HEK293 (cell line): ENCODE results near the gene MAGI2.

Source experiments
- CTCF ChIA-PET: fragments of 350-600 bp; formaldehyde crosslinking; extraction: SDS; loops from one replicate; lab custom pipeline; 2021; ENCODE audit warnings: antibody characterized with exemption; lab: Yijun Ruan, JAX
- POLR2A ChIA-PET: fragments of 300-600 bp; formaldehyde crosslinking; extraction: SDS; loops from one replicate; lab custom pipeline; 2020; ENCODE audit warnings: antibody characterized with exemption, inconsistent platforms; lab: Yijun Ruan, JAX
- H3K27ac ChIP-seq: fragments of 200-500 bp; sonication (Bioruptor generic); 2 replicates; pipeline ENCODE4 v1.5.1; 2014; ENCODE audit warnings: low read depth, low read length, control low read depth, inconsistent platforms; ENCODE audit errors: extremely low read depth
- H3K36me3 ChIP-seq, 2 experiments: fragments of 200-500 bp in 1 of 2; sonication (Bioruptor generic) in 1 of 2; 1 replicate in 1 of 2; 2 replicates in 1 of 2; pipeline ENCODE4 v1.5.1; 2014 to 2017; ENCODE audit warnings: inconsistent platforms in 2 of 2, low read length in 2 of 2; ENCODE audit not compliant: control insufficient read depth in 2 of 2, insufficient read depth in 1 of 2
- H3K4me1 ChIP-seq: fragments of 200-500 bp; sonication (Bioruptor generic); 2 replicates; pipeline ENCODE4 v1.5.1; 2014; ENCODE audit warnings: mild to moderate bottlenecking, low read length, inconsistent platforms; ENCODE audit not compliant: control insufficient read depth, insufficient read depth
- H3K4me3 ChIP-seq: 2 replicates; pipeline ENCODE4 v1.5.1; 2011; ENCODE audit warnings: low read depth, mild to moderate bottlenecking, control low read depth, low read length, moderate library complexity
- H3K9me3 ChIP-seq: fragments of 200-500 bp; sonication (Bioruptor generic); 2 replicates; pipeline ENCODE4 v1.5.1; 2014; ENCODE audit warnings: low read depth, low read length, inconsistent platforms; ENCODE audit not compliant: control insufficient read depth, insufficient read depth
- EGR2 ChIP-seq: fragments of 450-650 bp; formaldehyde crosslinking; IDR thresholded peaks from 2 replicates; pipeline ENCODE4 v1.5.1; 2016; ENCODE audit warnings: low read depth, missing biosample characterization, missing genetic modification characterization
- HOXC10 ChIP-seq: sonication (generic); formaldehyde crosslinking; IDR thresholded peaks from 2 replicates; pipeline ENCODE4 v1.8.1; 2023; ENCODE audit warnings: mild to moderate bottlenecking, missing genetic modification reagents
- MEIS1 ChIP-seq: sonication (generic); formaldehyde crosslinking; IDR thresholded peaks from 2 replicates; pipeline ENCODE4 v1.8.1; 2022; ENCODE audit warnings: missing genetic modification reagents, mild to moderate bottlenecking, borderline replicate concordance
- YY1 ChIP-seq: fragments of 450-650 bp; formaldehyde crosslinking; IDR thresholded peaks from 2 replicates; pipeline ENCODE4 v1.5.1; 2018; ENCODE audit warnings: missing biosample characterization, missing genetic modification characterization
- ZFP37 ChIP-seq: fragments of 450-650 bp; formaldehyde crosslinking; IDR thresholded peaks from 2 replicates; pipeline ENCODE4 v1.5.1; 2016; ENCODE audit warnings: missing biosample characterization, missing genetic modification characterization
- ZNF302 ChIP-seq: fragments of 450-650 bp; formaldehyde crosslinking; IDR thresholded peaks from 2 replicates; pipeline ENCODE4 v1.5.1; 2016; ENCODE audit warnings: missing biosample characterization, missing genetic modification characterization, low read depth
- ZNF311 ChIP-seq: fragments of 450-650 bp; formaldehyde crosslinking; IDR thresholded peaks from 2 replicates; pipeline ENCODE4 v1.5.1; 2017; ENCODE audit warnings: missing biosample characterization, missing genetic modification characterization, borderline replicate concordance
- ZNF48 ChIP-seq: fragments of 450-650 bp; formaldehyde crosslinking; IDR thresholded peaks from 2 replicates; pipeline ENCODE4 v1.5.1; 2016; ENCODE audit warnings: missing biosample characterization, missing genetic modification characterization
- ZNF629 ChIP-seq: fragments of 450-650 bp; formaldehyde crosslinking; IDR thresholded peaks from 2 replicates; pipeline ENCODE4 v1.5.1; 2017; ENCODE audit warnings: missing biosample characterization, missing genetic modification characterization
- ZSCAN30 ChIP-seq: fragments of 450-650 bp; IDR thresholded peaks from 2 replicates; pipeline ENCODE4 v1.5.1; 2018; ENCODE audit warnings: missing biosample characterization, mild to moderate bottlenecking, missing genetic modification characterization, moderate library complexity
- ZXDB ChIP-seq: fragments of 450-650 bp; formaldehyde crosslinking; IDR thresholded peaks from 2 replicates; pipeline ENCODE4 v1.5.1; 2016; ENCODE audit warnings: missing biosample characterization, missing genetic modification characterization
- TF ChIP-seq, protein P1 (sequence below): fragments of 450-650 bp; formaldehyde crosslinking; IDR thresholded peaks from 2 replicates; pipeline ENCODE4 v1.5.1; 2016; ENCODE audit warnings: missing biosample characterization, missing genetic modification characterization
- TF ChIP-seq, protein P2 (sequence below): fragments of 450-650 bp; formaldehyde crosslinking; IDR thresholded peaks from 2 replicates; pipeline ENCODE4 v1.5.1; 2017; ENCODE audit warnings: missing biosample characterization, missing genetic modification characterization
- TF ChIP-seq, protein P3 (sequence below): fragments of 450-650 bp; formaldehyde crosslinking; IDR thresholded peaks from 2 replicates; pipeline ENCODE4 v1.5.1; 2016; ENCODE audit warnings: missing biosample characterization, missing genetic modification characterization
- TF ChIP-seq, protein P4 (sequence below): fragments of 450-650 bp; formaldehyde crosslinking; IDR thresholded peaks from 2 replicates; pipeline ENCODE4 v1.5.1; 2016; ENCODE audit warnings: missing biosample characterization, missing genetic modification characterization
- TF ChIP-seq, protein P5 (sequence below): fragments of 450-650 bp; IDR thresholded peaks from 2 replicates; pipeline ENCODE4 v1.5.1; 2018; ENCODE audit warnings: missing biosample characterization, mild to moderate bottlenecking, missing genetic modification characterization
- TF ChIP-seq, protein P6 (sequence below): fragments of 450-650 bp; formaldehyde crosslinking; IDR thresholded peaks from 2 replicates; pipeline ENCODE4 v1.5.1; 2017; ENCODE audit warnings: missing biosample characterization, missing genetic modification characterization

Gene MAGI2

DNA sequence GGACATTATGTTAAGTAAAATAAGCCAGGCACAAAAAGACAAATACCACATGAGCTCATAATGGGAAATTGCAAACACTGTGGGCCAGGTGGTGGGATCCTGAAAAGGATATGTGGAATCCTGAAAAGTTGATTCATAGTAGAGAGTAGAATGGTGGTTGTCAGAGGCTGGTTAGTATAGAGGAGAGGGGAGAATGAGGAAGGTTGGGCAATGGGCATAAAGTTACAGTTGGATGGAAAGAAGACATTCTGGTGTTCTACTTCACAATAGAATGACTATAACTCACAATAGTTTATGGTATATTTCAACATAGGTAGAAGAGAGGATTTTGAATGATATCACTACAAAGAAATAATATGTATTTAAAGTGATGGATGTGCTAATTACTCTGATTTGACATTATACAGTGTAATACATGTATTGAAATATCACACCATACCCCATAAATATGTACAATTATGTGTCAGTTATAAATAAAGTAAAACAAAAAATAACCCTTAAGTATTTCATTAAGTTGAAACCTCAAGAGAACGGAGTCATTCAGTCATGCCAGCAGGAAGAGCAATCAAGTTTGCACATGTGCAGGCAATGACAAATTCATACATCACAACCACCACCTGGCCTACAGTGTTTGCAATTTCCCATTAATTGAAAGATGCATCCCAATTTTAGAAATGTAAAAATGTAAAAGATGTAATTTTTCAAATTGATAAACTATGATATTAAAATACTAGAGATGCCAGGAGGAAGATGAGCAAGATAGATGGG lies 156.7 kb downstream of the MAGI2 start:
- no peak overlapping the region for H3K27ac ChIP-seq
- H3K9me3 ChIP-seq: no peaks in the 10 kb centered on the region
- H3K36me3 ChIP-seq: no peaks in the 10 kb centered on the region
- H3K4me3 ChIP-seq: no peak overlapping the region
- TF ChIP-seq ZNF48 (tag by site-specific recombination) (no peak), ZXDB (tag by site-specific recombination) (no peak), YY1 (tag by site-specific recombination) (no peak), ZSCAN30 (no peak), HOXC10 (CRISPR knock-in tag) (no peak), MEIS1 (CRISPR knock-in tag) (no peak), ZNF629 (tag by site-specific recombination) (no peak), ZFP37 (tag by site-specific recombination) (no peak), ZNF302 (tag by site-specific recombination) (no peak)
- TF ChIP-seq, protein P1, sequence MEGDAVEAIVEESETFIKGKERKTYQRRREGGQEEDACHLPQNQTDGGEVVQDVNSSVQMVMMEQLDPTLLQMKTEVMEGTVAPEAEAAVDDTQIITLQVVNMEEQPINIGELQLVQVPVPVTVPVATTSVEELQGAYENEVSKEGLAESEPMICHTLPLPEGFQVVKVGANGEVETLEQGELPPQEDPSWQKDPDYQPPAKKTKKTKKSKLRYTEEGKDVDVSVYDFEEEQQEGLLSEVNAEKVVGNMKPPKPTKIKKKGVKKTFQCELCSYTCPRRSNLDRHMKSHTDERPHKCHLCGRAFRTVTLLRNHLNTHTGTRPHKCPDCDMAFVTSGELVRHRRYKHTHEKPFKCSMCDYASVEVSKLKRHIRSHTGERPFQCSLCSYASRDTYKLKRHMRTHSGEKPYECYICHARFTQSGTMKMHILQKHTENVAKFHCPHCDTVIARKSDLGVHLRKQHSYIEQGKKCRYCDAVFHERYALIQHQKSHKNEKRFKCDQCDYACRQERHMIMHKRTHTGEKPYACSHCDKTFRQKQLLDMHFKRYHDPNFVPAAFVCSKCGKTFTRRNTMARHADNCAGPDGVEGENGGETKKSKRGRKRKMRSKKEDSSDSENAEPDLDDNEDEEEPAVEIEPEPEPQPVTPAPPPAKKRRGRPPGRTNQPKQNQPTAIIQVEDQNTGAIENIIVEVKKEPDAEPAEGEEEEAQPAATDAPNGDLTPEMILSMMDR: no peak
- TF ChIP-seq, protein P2, sequence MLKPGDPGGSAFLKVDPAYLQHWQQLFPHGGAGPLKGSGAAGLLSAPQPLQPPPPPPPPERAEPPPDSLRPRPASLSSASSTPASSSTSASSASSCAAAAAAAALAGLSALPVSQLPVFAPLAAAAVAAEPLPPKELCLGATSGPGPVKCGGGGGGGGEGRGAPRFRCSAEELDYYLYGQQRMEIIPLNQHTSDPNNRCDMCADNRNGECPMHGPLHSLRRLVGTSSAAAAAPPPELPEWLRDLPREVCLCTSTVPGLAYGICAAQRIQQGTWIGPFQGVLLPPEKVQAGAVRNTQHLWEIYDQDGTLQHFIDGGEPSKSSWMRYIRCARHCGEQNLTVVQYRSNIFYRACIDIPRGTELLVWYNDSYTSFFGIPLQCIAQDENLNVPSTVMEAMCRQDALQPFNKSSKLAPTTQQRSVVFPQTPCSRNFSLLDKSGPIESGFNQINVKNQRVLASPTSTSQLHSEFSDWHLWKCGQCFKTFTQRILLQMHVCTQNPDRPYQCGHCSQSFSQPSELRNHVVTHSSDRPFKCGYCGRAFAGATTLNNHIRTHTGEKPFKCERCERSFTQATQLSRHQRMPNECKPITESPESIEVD (tag by site-specific recombination): no peak
- TF ChIP-seq, protein P3, sequence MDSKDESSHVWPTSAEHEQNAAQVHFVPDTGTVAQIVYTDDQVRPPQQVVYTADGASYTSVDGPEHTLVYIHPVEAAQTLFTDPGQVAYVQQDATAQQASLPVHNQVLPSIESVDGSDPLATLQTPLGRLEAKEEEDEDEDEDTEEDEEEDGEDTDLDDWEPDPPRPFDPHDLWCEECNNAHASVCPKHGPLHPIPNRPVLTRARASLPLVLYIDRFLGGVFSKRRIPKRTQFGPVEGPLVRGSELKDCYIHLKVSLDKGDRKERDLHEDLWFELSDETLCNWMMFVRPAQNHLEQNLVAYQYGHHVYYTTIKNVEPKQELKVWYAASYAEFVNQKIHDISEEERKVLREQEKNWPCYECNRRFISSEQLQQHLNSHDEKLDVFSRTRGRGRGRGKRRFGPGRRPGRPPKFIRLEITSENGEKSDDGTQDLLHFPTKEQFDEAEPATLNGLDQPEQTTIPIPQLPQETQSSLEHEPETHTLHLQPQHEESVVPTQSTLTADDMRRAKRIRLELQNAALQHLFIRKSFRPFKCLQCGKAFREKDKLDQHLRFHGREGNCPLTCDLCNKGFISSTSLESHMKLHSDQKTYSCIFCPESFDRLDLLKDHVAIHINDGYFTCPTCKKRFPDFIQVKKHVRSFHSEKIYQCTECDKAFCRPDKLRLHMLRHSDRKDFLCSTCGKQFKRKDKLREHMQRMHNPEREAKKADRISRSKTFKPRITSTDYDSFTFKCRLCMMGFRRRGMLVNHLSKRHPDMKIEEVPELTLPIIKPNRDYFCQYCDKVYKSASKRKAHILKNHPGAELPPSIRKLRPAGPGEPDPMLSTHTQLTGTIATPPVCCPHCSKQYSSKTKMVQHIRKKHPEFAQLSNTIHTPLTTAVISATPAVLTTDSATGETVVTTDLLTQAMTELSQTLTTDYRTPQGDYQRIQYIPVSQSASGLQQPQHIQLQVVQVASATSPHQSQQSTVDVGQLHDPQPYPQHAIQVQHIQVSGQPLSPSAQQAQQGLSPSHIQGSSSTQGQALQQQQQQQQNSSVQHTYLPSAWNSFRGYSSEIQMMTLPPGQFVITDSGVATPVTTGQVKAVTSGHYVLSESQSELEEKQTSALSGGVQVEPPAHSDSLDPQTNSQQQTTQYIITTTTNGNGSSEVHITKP (tag by site-specific recombination): no peak
- TF ChIP-seq, protein P4, sequence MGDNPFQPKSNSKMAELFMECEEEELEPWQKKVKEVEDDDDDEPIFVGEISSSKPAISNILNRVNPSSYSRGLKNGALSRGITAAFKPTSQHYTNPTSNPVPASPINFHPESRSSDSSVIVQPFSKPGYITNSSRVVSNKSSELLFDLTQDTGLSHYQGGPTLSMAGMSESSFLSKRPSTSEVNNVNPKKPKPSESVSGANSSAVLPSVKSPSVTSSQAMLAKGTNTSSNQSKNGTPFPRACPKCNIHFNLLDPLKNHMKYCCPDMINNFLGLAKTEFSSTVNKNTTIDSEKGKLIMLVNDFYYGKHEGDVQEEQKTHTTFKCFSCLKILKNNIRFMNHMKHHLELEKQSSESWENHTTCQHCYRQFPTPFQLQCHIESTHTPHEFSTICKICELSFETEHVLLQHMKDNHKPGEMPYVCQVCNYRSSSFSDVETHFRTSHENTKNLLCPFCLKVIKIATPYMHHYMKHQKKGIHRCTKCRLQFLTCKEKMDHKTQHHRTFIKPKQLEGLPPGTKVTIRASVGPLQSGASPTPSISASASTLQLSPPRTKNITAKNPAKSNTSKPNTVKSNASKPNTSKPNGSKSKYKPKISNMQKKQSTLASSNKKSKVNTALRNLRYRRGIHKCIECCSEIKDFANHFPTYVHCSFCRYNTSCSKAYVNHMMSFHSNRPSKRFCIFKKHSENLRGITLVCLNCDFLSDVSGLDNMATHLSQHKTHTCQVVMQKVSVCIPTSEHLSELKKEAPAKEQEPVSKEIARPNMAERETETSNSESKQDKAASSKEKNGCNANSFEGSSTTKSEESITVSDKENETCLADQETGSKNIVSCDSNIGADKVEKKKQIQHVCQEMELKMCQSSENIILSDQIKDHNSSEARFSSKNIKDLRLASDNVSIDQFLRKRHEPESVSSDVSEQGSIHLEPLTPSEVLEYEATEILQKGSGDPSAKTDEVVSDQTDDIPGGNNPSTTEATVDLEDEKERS (tag by site-specific recombination): no peak
- H3K4me1 ChIP-seq: no peaks in the 10 kb centered on the region
- CTCF ChIA-PET: interaction anchor here (0.7 to 2.4 kb wide), 6 partner anchors 10 to 751 kb away, joined by 3 to 18 read pairs (median 10); no protein-coding TSS in a partner anchor
- POLR2A ChIA-PET: no interaction called here

DNA sequence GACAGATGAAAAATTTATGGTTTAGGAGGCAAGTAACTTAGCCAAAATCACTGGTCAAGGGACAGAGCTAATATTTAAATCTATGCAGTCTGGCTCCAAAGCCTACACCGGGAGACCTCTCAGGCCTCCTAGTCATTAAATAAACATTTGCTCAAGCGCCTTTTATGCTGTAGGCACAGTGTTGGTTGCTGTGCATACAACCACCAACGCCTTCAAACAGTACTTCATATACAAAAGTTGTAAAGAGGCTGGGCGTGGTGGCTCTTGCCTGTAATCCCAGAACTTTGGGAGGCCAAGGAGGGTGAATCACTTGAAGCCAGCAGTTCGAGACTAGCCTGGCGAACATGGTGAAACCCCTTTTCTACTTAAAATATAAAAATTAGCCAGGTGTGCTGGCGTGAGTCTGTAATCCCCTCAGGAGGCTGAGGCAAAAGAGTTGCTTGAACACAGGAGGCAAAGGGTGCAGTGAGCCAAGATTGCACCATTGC lies 159.8 kb downstream of the MAGI2 start:
- Histone ChIP-seq H3K27ac (no peak overlapping the region), H3K9me3 (no peaks in the 10 kb centered on the region), H3K36me3 (no peaks in the 10 kb centered on the region), H3K4me3 (no peak overlapping the region), H3K4me1 (no peaks in the 10 kb centered on the region)
- ChIA-PET CTCF (interaction anchor here (0.9 kb wide), 1 partner anchor 9 kb away, joined by 3 read pairs; no protein-coding TSS in a partner anchor), POLR2A (no interaction called here)
- TF ChIP-seq, protein P5, sequence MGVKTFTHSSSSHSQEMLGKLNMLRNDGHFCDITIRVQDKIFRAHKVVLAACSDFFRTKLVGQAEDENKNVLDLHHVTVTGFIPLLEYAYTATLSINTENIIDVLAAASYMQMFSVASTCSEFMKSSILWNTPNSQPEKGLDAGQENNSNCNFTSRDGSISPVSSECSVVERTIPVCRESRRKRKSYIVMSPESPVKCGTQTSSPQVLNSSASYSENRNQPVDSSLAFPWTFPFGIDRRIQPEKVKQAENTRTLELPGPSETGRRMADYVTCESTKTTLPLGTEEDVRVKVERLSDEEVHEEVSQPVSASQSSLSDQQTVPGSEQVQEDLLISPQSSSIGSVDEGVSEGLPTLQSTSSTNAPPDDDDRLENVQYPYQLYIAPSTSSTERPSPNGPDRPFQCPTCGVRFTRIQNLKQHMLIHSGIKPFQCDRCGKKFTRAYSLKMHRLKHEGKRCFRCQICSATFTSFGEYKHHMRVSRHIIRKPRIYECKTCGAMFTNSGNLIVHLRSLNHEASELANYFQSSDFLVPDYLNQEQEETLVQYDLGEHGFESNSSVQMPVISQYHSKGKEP: no peak
- TF ChIP-seq EGR2 (tag by site-specific recombination): 0 out of 2 replicates have a peak, but pooled peaks have one; percentile 24
- TF ChIP-seq ZNF311: no peak
- TF ChIP-seq, protein P6, sequence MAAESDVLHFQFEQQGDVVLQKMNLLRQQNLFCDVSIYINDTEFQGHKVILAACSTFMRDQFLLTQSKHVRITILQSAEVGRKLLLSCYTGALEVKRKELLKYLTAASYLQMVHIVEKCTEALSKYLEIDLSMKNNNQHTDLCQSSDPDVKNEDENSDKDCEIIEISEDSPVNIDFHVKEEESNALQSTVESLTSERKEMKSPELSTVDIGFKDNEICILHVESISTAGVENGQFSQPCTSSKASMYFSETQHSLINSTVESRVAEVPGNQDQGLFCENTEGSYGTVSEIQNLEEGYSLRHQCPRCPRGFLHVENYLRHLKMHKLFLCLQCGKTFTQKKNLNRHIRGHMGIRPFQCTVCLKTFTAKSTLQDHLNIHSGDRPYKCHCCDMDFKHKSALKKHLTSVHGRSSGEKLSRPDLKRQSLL (tag by site-specific recombination): 0 out of 2 replicates have a peak, but pooled peaks have one; percentile 36
